Liver (tissue), 9 donors: ENCODE data around the gene SUCO. TPM values are rescaled to one million over a fixed set of nuclear protein-coding genes. Genes with fewer than 3 reads are reported as not detected.

Experiments
- DNase-seq: peaks from one replicate; pipeline ENCODE4 v3.0.0-alpha.2; 2017; ENCODE audit warnings: low spot score
- H3K27ac ChIP-seq, 2 donors: one replicate each; pipeline ENCODE4 v1.7.0; 2013; ENCODE audit warnings: inconsistent platforms in 2 of 2, low read length in 2 of 2, control low read depth in 1 of 2, low read depth in 1 of 2, mild to moderate bottlenecking in 1 of 2
- H3K27me3 ChIP-seq, 4 donors: one replicate each; pipeline versions ENCODE4 v1.6.1 to v1.7.0; 2013; ENCODE audit warnings: low read length in 3 of 4, inconsistent platforms in 1 of 4, mild to moderate bottlenecking in 1 of 4, moderate library complexity in 1 of 4; ENCODE audit not compliant: control insufficient read depth in 4 of 4, insufficient read depth in 4 of 4
- H3K36me3 ChIP-seq, 4 donors: one replicate each; pipeline versions ENCODE4 v1.6.1 to v1.7.0; 2013; ENCODE audit warnings: low read length in 3 of 4, mild to moderate bottlenecking in 3 of 4, low read depth in 1 of 4, moderate library complexity in 1 of 4; ENCODE audit not compliant: control insufficient read depth in 4 of 4, insufficient read depth in 3 of 4
- H3K4me1 ChIP-seq, 4 donors: one replicate each; pipeline versions ENCODE4 v1.6.1 to v1.7.0; 2013; ENCODE audit warnings: low read length in 3 of 4, mild to moderate bottlenecking in 3 of 4, moderate library complexity in 1 of 4; ENCODE audit not compliant: control insufficient read depth in 4 of 4, insufficient read depth in 4 of 4
- H3K4me3 ChIP-seq, 3 donors: one replicate each; pipeline versions ENCODE4 v1.6.1 to v1.7.0; 2013; ENCODE audit warnings: low read length in 3 of 3, control low read depth in 1 of 3, low read depth in 1 of 3, mild to moderate bottlenecking in 1 of 3
- H3K9ac ChIP-seq, 2 donors: one replicate each; pipeline ENCODE4 v1.7.0; 2013; ENCODE audit warnings: low read length in 2 of 2, mild to moderate bottlenecking in 2 of 2, moderate library complexity in 2 of 2, control low read depth in 1 of 2, low read depth in 1 of 2
- H3K9me3 ChIP-seq, 4 donors: one replicate each; pipeline versions ENCODE4 v1.6.1 to v1.7.0; 2013; ENCODE audit warnings: low read length in 3 of 4; ENCODE audit not compliant: control insufficient read depth in 4 of 4
- EGR1 ChIP-seq, 2 donors: IDR thresholded peaks; 2 replicates each; pipeline ENCODE4 v1.6.1; 2016 to 2018; ENCODE audit warnings: antibody characterized with exemption in 2 of 2, low read depth in 2 of 2
- FOXA1 ChIP-seq: IDR thresholded peaks from 2 replicates; pipeline ENCODE4 v1.6.1; 2016; ENCODE audit warnings: antibody characterized with exemption
- FOXA2 ChIP-seq: IDR thresholded peaks from 2 replicates; pipeline ENCODE4 v1.6.1; 2016; ENCODE audit warnings: antibody characterized with exemption
- GABPA ChIP-seq, 2 donors: IDR thresholded peaks in 1 of 2; conservative IDR thresholded peaks in 1 of 2; 2 replicates each; pipeline ENCODE4 v1.6.1; 2016; ENCODE audit warnings: antibody characterized with exemption in 2 of 2, mild to moderate bottlenecking in 1 of 2, moderate library complexity in 1 of 2
- HNF4A ChIP-seq, 2 donors: conservative IDR thresholded peaks; 2 replicates each; pipeline ENCODE4 v1.6.1; 2016; ENCODE audit warnings: antibody characterized with exemption in 2 of 2, mild to moderate bottlenecking in 2 of 2
- HNF4G ChIP-seq: IDR thresholded peaks from 2 replicates; pipeline ENCODE4 v1.6.1; 2016; ENCODE audit warnings: antibody characterized with exemption
- JUND ChIP-seq, 2 donors: IDR thresholded peaks; 2 replicates each; pipeline ENCODE4 v1.6.1; 2016; ENCODE audit warnings: antibody characterized with exemption in 2 of 2
- NR2F2 ChIP-seq: IDR thresholded peaks from 2 replicates; pipeline ENCODE4 v1.6.1; 2016; ENCODE audit warnings: antibody characterized with exemption
- RAD21 ChIP-seq, 2 donors: IDR thresholded peaks; 2 replicates each; pipeline ENCODE4 v1.6.1; 2016; ENCODE audit warnings: antibody characterized with exemption in 2 of 2, mild to moderate bottlenecking in 2 of 2
- REST ChIP-seq: IDR thresholded peaks from 2 replicates; pipeline ENCODE4 v1.6.1; 2016; ENCODE audit warnings: antibody characterized with exemption, mild to moderate bottlenecking
- RXRA ChIP-seq, 2 donors: IDR thresholded peaks; 2 replicates each; pipeline ENCODE4 v1.6.1; 2017 to 2018; ENCODE audit warnings: antibody characterized with exemption in 2 of 2, mild to moderate bottlenecking in 1 of 2
- SP1 ChIP-seq: IDR thresholded peaks from 2 replicates; pipeline ENCODE4 v1.6.1; 2018; ENCODE audit warnings: antibody characterized with exemption, mild to moderate bottlenecking
- TAF1 ChIP-seq: conservative IDR thresholded peaks from 2 replicates; pipeline ENCODE4 v1.6.1; 2016; ENCODE audit warnings: antibody characterized with exemption, mild to moderate bottlenecking
- WGBS: extraction: QIAGEN DNeasy Blood & Tissue Kit; methylation state at CpG from one replicate; pipeline ENCODE4 v1.1.7; 2013; 5-methylcytosine and 5-hydroxymethylcytosine counted together
- polyA plus RNA-seq, 2 donors: library from polyadenylated mRNA; stranded (reverse) in 1 of 2; unstranded in 1 of 2; fragments of 200-250 nt in 1 of 2; fragments of >200 nt in 1 of 2; fragmentation: Nextera tagmentation in 1 of 2; extraction: Ambion mirVana in 1 of 2; gene quantifications; one replicate each; pipeline versions ENCODE4 v1.2.1 to v1.2.3, GENCODE V29; 2013 to 2015
- total RNA-seq, 2 donors: library from RNA; depleted of rRNA; stranded (reverse); fragments of >200 nt; gene quantifications; one replicate each; pipeline ENCODE4 v1.2.3, GENCODE V29; 2014
- TF ChIP-seq, protein P1 (sequence below): IDR thresholded peaks from 2 replicates; pipeline ENCODE4 v1.6.1; 2016; ENCODE audit warnings: antibody characterized with exemption
- TF ChIP-seq, protein P2 (sequence below): fragments of 150-350 bp; IDR thresholded peaks from 2 replicates; pipeline ENCODE4 v1.5.1; 2017; ENCODE audit warnings: improper control_type of control experiment, low read depth, low read length; ENCODE audit not compliant: missing input control
- TF ChIP-seq, protein P3 (sequence below): IDR thresholded peaks from 2 replicates; pipeline ENCODE4 v1.6.1; 2016; ENCODE audit warnings: antibody characterized with exemption
- donor health status: healthy.
- donor health status: healthy.
- donor health status: healthy.
- donor health status: healthy.
- donor health status: healthy.

SUCO gene
- total and polyA plus RNA-seq, 4 donors: 2.8 to 38.1 (median 8.5) TPM

- WGBS: 84% methylated on average over 3 of the region's 3 CpGs
- Histone ChIP-seq H3K9ac (no peak overlapping the region), H3K36me3 (no peaks in the 10 kb centered on the region), H3K27me3 (no peaks in the 10 kb centered on the region), H3K4me3 (no peak overlapping the region), H3K4me1 (no peaks in the 10 kb centered on the region), H3K9me3 (no peaks in the 10 kb centered on the region), H3K27ac (no peak overlapping the region)
- DNase-seq: no peak
- TF ChIP-seq JUND (IDR thresholded peaks at IDR 0.05) (no peak), GABPA (IDR thresholded peaks at IDR 0.05 in 1 of 2, conservative IDR thresholded peaks at IDR 0.05 in 1 of 2) (no peak), HNF4G (no peak), RAD21 (IDR thresholded peaks at IDR 0.05) (no peak), NR2F2 (no peak), FOXA2 (no peak)
Observed at GRCh38 chr1:172627702-172628101, 94.8 kb downstream of the SUCO start.

DNA sequence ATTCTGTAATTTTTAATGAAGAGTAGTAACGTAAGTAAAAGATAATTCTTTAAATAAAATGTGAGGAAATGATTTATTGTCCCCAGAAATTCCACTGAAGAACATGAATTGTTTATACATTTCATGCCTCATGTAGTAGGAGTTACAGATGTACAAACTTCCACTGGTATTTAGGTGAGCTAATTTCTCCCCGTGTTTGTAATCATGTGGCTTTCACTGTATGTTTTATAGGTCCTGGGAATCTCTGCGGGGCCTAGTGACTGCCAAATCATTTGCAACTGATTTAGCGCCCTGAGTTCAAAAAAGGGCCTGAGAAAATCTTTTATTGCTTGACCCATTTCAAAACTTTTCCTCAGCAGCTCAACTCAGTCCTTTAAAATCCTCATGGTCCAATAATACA is 95.5 kb downstream of the SUCO start:
- no peak overlapping the region for H3K9ac ChIP-seq
- TF ChIP-seq, protein P1, sequence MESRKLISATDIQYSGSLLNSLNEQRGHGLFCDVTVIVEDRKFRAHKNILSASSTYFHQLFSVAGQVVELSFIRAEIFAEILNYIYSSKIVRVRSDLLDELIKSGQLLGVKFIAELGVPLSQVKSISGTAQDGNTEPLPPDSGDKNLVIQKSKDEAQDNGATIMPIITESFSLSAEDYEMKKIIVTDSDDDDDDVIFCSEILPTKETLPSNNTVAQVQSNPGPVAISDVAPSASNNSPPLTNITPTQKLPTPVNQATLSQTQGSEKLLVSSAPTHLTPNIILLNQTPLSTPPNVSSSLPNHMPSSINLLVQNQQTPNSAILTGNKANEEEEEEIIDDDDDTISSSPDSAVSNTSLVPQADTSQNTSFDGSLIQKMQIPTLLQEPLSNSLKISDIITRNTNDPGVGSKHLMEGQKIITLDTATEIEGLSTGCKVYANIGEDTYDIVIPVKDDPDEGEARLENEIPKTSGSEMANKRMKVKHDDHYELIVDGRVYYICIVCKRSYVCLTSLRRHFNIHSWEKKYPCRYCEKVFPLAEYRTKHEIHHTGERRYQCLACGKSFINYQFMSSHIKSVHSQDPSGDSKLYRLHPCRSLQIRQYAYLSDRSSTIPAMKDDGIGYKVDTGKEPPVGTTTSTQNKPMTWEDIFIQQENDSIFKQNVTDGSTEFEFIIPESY: no peak
- TF ChIP-seq RAD21 (IDR thresholded peaks at IDR 0.05) (no peak), GABPA (IDR thresholded peaks at IDR 0.05 in 1 of 2, conservative IDR thresholded peaks at IDR 0.05 in 1 of 2) (no peak), HNF4G (no peak)
- no peak overlapping the region for H3K4me3 ChIP-seq
- no peaks in the 10 kb centered on the region for H3K27me3 ChIP-seq
- H3K4me1 ChIP-seq: no peaks in the 10 kb centered on the region
- no peak overlapping the region for H3K27ac ChIP-seq
- WGBS: 91% methylated on average over 4 of the region's 4 CpGs
- DNase-seq: no peak
- no peaks in the 10 kb centered on the region for H3K9me3 ChIP-seq
- H3K36me3 ChIP-seq: no peaks in the 10 kb centered on the region

GRCh38 chr1:172629170-172629569 is 96.2 kb downstream of the SUCO start:
- no peak overlapping the region for H3K4me3 ChIP-seq
- no peak overlapping the region for H3K9ac ChIP-seq
- H3K36me3 ChIP-seq: no peaks in the 10 kb centered on the region
- no peaks in the 10 kb centered on the region for H3K9me3 ChIP-seq
- H3K4me1 ChIP-seq: no peaks in the 10 kb centered on the region
- DNase-seq: no peak
- TF ChIP-seq HNF4G (no peak), RXRA (IDR thresholded peaks at IDR 0.05) (no peak), TAF1 (no peak), JUND (IDR thresholded peaks at IDR 0.05) (no peak)
- TF ChIP-seq, protein P2, sequence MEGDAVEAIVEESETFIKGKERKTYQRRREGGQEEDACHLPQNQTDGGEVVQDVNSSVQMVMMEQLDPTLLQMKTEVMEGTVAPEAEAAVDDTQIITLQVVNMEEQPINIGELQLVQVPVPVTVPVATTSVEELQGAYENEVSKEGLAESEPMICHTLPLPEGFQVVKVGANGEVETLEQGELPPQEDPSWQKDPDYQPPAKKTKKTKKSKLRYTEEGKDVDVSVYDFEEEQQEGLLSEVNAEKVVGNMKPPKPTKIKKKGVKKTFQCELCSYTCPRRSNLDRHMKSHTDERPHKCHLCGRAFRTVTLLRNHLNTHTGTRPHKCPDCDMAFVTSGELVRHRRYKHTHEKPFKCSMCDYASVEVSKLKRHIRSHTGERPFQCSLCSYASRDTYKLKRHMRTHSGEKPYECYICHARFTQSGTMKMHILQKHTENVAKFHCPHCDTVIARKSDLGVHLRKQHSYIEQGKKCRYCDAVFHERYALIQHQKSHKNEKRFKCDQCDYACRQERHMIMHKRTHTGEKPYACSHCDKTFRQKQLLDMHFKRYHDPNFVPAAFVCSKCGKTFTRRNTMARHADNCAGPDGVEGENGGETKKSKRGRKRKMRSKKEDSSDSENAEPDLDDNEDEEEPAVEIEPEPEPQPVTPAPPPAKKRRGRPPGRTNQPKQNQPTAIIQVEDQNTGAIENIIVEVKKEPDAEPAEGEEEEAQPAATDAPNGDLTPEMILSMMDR: no peak
- 92% methylated on average over 2 of the region's 2 CpGs for WGBS
- H3K27ac ChIP-seq: no peak overlapping the region
- H3K27me3 ChIP-seq: no peaks in the 10 kb centered on the region

GRCh38 chr1:172629638-172630037 is 96.7 kb downstream of the SUCO start:
- Histone ChIP-seq H3K9ac (no peak overlapping the region), H3K9me3 (no peaks in the 10 kb centered on the region), H3K36me3 (no peaks in the 10 kb centered on the region), H3K4me1 (no peaks in the 10 kb centered on the region), H3K4me3 (no peak overlapping the region), H3K27me3 (no peaks in the 10 kb centered on the region), H3K27ac (no peak overlapping the region)
- WGBS: 92% methylated on average over 2 of the region's 2 CpGs
- no peak for DNase-seq
- TF ChIP-seq RXRA (IDR thresholded peaks at IDR 0.05): no peak
- no peak for TF ChIP-seq HNF4A (conservative IDR thresholded peaks at IDR 0.05)
- TF ChIP-seq EGR1 (IDR thresholded peaks at IDR 0.05; ENCODE audit: low read depth in 2 of 2): no peak
- TF ChIP-seq SP1: no peak
- no peak for TF ChIP-seq NR2F2
- TF ChIP-seq, protein P3, sequence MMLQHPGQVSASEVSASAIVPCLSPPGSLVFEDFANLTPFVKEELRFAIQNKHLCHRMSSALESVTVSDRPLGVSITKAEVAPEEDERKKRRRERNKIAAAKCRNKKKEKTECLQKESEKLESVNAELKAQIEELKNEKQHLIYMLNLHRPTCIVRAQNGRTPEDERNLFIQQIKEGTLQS: no peak
- TF ChIP-seq FOXA1: no peak
- no peak for TF ChIP-seq TAF1
- TF ChIP-seq REST: no peak
- TF ChIP-seq FOXA2: no peak
- no peak for TF ChIP-seq GABPA (IDR thresholded peaks at IDR 0.05 in 1 of 2, conservative IDR thresholded peaks at IDR 0.05 in 1 of 2)
- TF ChIP-seq HNF4G: no peak
- TF ChIP-seq RAD21 (IDR thresholded peaks at IDR 0.05): no peak
